Measurements from ENCODE around the gene ZDHHC19. TPM values are rescaled to one million over a fixed set of nuclear protein-coding genes. Genes with fewer than 3 reads are reported as not detected.

The ZDHHC19 gene
- total RNA-seq, 2 experiments from 2014 or later: not detected

DNA sequence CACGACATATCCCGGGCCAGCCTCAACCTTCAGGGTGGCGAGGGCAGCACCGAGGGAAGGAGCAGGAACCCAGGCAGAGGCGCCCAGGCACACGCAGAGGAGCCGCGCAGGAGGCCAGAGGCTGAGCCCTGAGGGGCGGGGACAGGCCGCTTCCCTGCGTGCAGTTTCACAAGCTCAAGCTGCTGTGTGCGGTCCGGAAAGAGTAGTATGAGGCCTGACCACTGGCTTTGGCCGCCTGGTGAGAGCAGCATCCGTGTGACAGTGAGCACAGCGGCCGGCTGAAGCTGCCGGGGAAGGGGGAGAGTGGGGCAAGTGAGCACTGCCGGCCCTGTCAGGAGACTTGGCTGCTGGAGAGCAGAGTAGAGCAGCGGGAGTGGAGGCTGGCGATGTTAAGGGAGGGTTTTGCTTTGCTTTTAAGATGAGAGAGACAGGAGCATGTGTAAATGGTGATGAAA is 8.7 kb downstream of the ZDHHC19 start:
- ChIA-PET POLR2A (interaction anchor here (0.5 kb wide), 1 partner anchor 8 kb away, joined by 3 read pairs; the partner anchor contains the start of gene ZDHHC19), CTCF (interaction anchor here (1.7 kb wide), 1 partner anchor 129 kb away, joined by 6 read pairs; no protein-coding TSS in a partner anchor)
- H3K36me3 Mint-ChIP-seq (ENCODE audit: low read depth): no peaks in the 10 kb centered on the region
- H3K4me3 Mint-ChIP-seq: no peak overlapping the region
- no peak overlapping the region for H3K27ac Mint-ChIP-seq
- ATAC-seq: no peak
- peaks cover 11% of the 10 kb centered on the region for H3K4me1 Mint-ChIP-seq (ENCODE audit: low read depth)
- TF ChIP-seq CTCF (IDR thresholded peaks at IDR 0.05): no peak
- DNase-seq: no peak
- peaks cover 11% of the 10 kb centered on the region for H3K27me3 Mint-ChIP-seq
- H3K9me3 Mint-ChIP-seq: no peaks in the 10 kb centered on the region
- intact Hi-C loops (cut with micrococcal nuclease): no loop called here

- ATAC-seq: no peak
- DNase-seq: no peak
- intact Hi-C loops (cut with micrococcal nuclease): loop anchor here (5.0 kb wide), 1 partner anchor 177 kb away; no protein-coding TSS in a partner anchor
- CTCF ChIA-PET: interaction anchor here (17.6 kb wide), 1 partner anchor 124 kb away, joined by 296 read pairs; no protein-coding TSS in a partner anchor
- H3K27me3 Mint-ChIP-seq: no peaks in the 10 kb centered on the region
- no peak overlapping the region for H3K4me3 Mint-ChIP-seq
- H3K4me1 Mint-ChIP-seq (ENCODE audit: low read depth): peaks cover 20% of the 10 kb centered on the region
- TF ChIP-seq CTCF (IDR thresholded peaks at IDR 0.05): no peak
- no peak overlapping the region for H3K27ac Mint-ChIP-seq
- POLR2A ChIA-PET: interaction anchor here (0.8 to 1.8 kb wide), 2 partner anchors 118 to 125 kb away, joined by 3 to 4 read pairs; no protein-coding TSS in a partner anchor
- no peaks in the 10 kb centered on the region for H3K36me3 Mint-ChIP-seq (ENCODE audit: low read depth)
- H3K9me3 Mint-ChIP-seq: no peaks in the 10 kb centered on the region
These were observed 12.1 kb downstream of the ZDHHC19 start for GRCh38 chr3:196198771-196199753.

- no peak for TF ChIP-seq CTCF (IDR thresholded peaks at IDR 0.05)
- ATAC-seq: no peak
- CTCF ChIA-PET: interaction anchor here (2.0 to 17.6 kb wide), 6 partner anchors 9 to 176 kb away, joined by 5 to 296 read pairs (median 8); no protein-coding TSS in a partner anchor
- Mint-ChIP-seq H3K4me3 (no peak overlapping the region), H3K27ac (no peak overlapping the region), H3K36me3 (ENCODE audit: low read depth) (no peaks in the 10 kb centered on the region), H3K27me3 (no peaks in the 10 kb centered on the region), H3K9me3 (no peaks in the 10 kb centered on the region), H3K4me1 (ENCODE audit: low read depth) (peaks cover 25% of the 10 kb centered on the region)
- DNase-seq: no peak
- intact Hi-C loops (cut with micrococcal nuclease): loop anchor here (5.0 kb wide), 1 partner anchor 176 kb away; no protein-coding TSS in a partner anchor
- POLR2A ChIA-PET: interaction anchor here (0.8 to 1.8 kb wide), 2 partner anchors 117 to 125 kb away, joined by 3 to 4 read pairs; no protein-coding TSS in a partner anchor
These were observed 13.0 kb downstream of the ZDHHC19 start for GRCh38 chr3:196198081-196198675.

DNA sequence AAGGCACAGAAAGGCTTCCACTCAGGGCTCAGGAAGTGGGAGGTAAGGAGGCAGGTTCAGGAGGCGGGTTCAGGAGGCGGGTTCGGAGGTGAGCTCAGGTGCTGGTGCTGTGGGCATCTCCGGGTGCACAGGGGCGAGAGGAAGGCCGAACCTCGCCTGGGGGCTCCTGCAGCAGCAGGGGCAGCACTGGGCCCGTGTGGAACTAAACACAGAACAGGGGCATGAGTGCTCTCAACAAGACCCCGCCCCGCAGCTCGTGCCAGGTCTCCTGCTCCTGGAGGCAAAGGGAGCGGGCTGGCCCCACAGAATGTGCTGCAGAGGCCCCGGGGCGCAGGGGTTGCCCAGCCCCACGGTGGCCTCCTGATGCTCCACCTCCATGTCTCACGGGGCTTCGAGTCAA is 13.7 kb downstream of the ZDHHC19 start:
- no peak for TF ChIP-seq CTCF (IDR thresholded peaks at IDR 0.05)
- Mint-ChIP-seq H3K36me3 (ENCODE audit: low read depth) (no peaks in the 10 kb centered on the region), H3K27ac (no peak overlapping the region), H3K27me3 (no peaks in the 10 kb centered on the region), H3K4me1 (ENCODE audit: low read depth) (peaks cover 32% of the 10 kb centered on the region), H3K4me3 (no peak overlapping the region), H3K9me3 (no peaks in the 10 kb centered on the region)
- ChIA-PET POLR2A (no interaction called here), CTCF (interaction anchor here (0.8 to 17.6 kb wide), 12 partner anchors 8 to 323 kb away, joined by 3 to 296 read pairs (median 7); no protein-coding TSS in a partner anchor)
- no peak for ATAC-seq
- intact Hi-C loops (cut with micrococcal nuclease): loop anchor here (2.0 to 5.0 kb wide), 2 partner anchors 125 to 175 kb away; no protein-coding TSS in a partner anchor
- no peak for DNase-seq

All from activated CD8-positive, alpha-beta T cell treated with anti-CD3 and anti-CD28 coated beads for 36 hours (primary cell).